ENCODE data around the gene PFN1. TPM values are rescaled to one million over a fixed set of nuclear protein-coding genes. Genes with fewer than 3 reads are reported as not detected.
A peak's percentile ranks its signal among the peaks of the same experiment; 100 is the strongest.

The PFN1 gene
- total and polyA plus RNA-seq, 2 donors (not counting 3 experiments of a cell fraction or from before 2014, with no cell fraction given), result 1,191 to 1,577 TPM

- dilution Hi-C loops (cut with MboI; ENCODE audit: extremely low pct_ligation_motif_present, low sequenced_read_pairs), result no loop called here
- peak; percentile 93 for FAIRE-seq
- no TSS peak for BruUV-seq (replicated peaks)
- POLR2A ChIA-PET, result no interaction called here
- TF ChIP-seq CTCF (IDR thresholded peaks at IDR 0.05; ENCODE audit: extremely low read depth in 1 of 2, insufficient read depth in 1 of 2, low read depth in 1 of 2, low read length in 2 of 2) (peak; percentile 47 to 58), EZH2 (IDR thresholded peaks at IDR 0.05; ENCODE audit: borderline replicate concordance, low read depth, low read length, severe bottlenecking) (no peak)
- DNase-seq (ENCODE audit: low read depth, low spot score), result peak; percentile 64
- H3K9me1 ChIP-seq (replicated peaks; ENCODE audit: control insufficient read depth, extremely low read depth, insufficient read depth, low read length), result no peaks in the 10 kb centered on the region
- CTCF ChIA-PET, result interaction anchor here (0.6 to 3.0 kb wide), 11 partner anchors 9 to 82 kb away, joined by 3 to 20 read pairs (median 4); partner anchors contain the start of genes INCA1, KIF1C and SPAG7
- no peaks in the 10 kb centered on the region for H4K20me1 ChIP-seq (replicated peaks; ENCODE audit: control insufficient read depth, extremely low read depth, insufficient read depth, low read length)
- H3K79me2 ChIP-seq (ENCODE audit: control insufficient read depth, insufficient read depth, low read length), result peaks cover 10% of the 10 kb centered on the region
- H3K27me3 ChIP-seq (ENCODE audit: control insufficient read depth in 2 of 2, insufficient read depth in 2 of 2, low read length in 2 of 2), result no peaks in the 10 kb centered on the region
- H3K9me3 ChIP-seq (replicated peaks; ENCODE audit: control insufficient read depth, insufficient read depth, low read length), result no peaks in the 10 kb centered on the region
- intact Hi-C loops (cut with micrococcal nuclease), result loop anchor here (1.0 kb wide), 1 partner anchor 82 kb away; no protein-coding TSS in a partner anchor
- H2AFZ ChIP-seq (ENCODE audit: low read depth, low read length), result no peak overlapping the region
- peaks cover 8% of the 10 kb centered on the region for H3K4me1 ChIP-seq (ENCODE audit: control insufficient read depth, extremely low read depth, insufficient read depth, low read length)
- no peak overlapping the region for H3K27ac ChIP-seq (ENCODE audit: insufficient read depth, low read depth, low read length)
- H3K4me2 ChIP-seq (ENCODE audit: insufficient read depth, low read length), result no peak overlapping the region
- H3K9ac ChIP-seq (replicated peaks; ENCODE audit: extremely low read depth, insufficient read depth, low read length), result no peak overlapping the region
- no peak overlapping the region for H3K4me3 ChIP-seq (replicated peaks in 1 of 3; ENCODE audit: insufficient read depth in 1 of 3, low read depth in 1 of 3, low read length in 3 of 3)
- H3K36me3 ChIP-seq (ENCODE audit: control insufficient read depth in 2 of 2, extremely low read depth in 1 of 2, insufficient read depth in 2 of 2, low read length in 2 of 2), result peaks cover 21 to 48% of the 10 kb centered on the region in 2 experiments
These were observed 32.4 kb upstream of the PFN1 start for GRCh38 chr17:4980644-4981216.

DNA sequence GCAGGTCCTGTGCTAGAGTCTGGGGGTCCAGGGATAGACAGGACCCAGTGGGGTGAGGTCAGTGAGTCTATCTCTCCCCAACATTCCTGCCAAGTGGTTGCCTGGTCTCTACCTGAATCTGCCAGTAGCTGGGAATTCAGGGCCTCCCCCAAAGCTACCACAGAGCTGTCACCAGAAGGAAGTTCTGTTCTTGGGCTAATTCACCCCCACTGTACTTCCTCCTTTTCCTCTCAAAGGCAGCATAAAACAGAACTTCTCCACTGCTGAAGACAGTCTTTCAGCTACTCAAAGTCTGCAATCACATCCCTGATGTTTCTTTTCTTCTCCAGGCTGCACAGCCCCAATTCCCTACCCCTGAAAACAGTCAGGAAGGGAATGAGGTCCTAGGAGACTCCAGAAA lies 30.4 kb upstream of the PFN1 start:
- FAIRE-seq, result no peak
- no peaks in the 10 kb centered on the region for H4K20me1 ChIP-seq (replicated peaks; ENCODE audit: control insufficient read depth, extremely low read depth, insufficient read depth, low read length)
- intact Hi-C loops (cut with micrococcal nuclease), result no loop called here
- no peaks in the 10 kb centered on the region for H3K79me2 ChIP-seq (ENCODE audit: control insufficient read depth, insufficient read depth, low read length)
- no peaks in the 10 kb centered on the region for H3K9me3 ChIP-seq (replicated peaks; ENCODE audit: control insufficient read depth, insufficient read depth, low read length)
- CTCF ChIA-PET, result interaction anchor here (1.3 to 3.0 kb wide), 3 partner anchors 9 to 70 kb away, joined by 6 to 14 read pairs (median 10); partner anchors contain the start of gene CAMTA2
- BruUV-seq (replicated peaks), result no TSS peak
- peaks cover 19 to 54% of the 10 kb centered on the region in 2 experiments for H3K36me3 ChIP-seq (ENCODE audit: control insufficient read depth in 2 of 2, extremely low read depth in 1 of 2, insufficient read depth in 2 of 2, low read length in 2 of 2)
- no peak for DNase-seq (ENCODE audit: low read depth, low spot score)
- no peak overlapping the region for H3K9ac ChIP-seq (replicated peaks; ENCODE audit: extremely low read depth, insufficient read depth, low read length)
- peaks cover 6% of the 10 kb centered on the region for H3K4me1 ChIP-seq (ENCODE audit: control insufficient read depth, extremely low read depth, insufficient read depth, low read length)
- dilution Hi-C loops (cut with MboI; ENCODE audit: extremely low pct_ligation_motif_present, low sequenced_read_pairs), result no loop called here
- POLR2A ChIA-PET, result no interaction called here
- H3K9me1 ChIP-seq (replicated peaks; ENCODE audit: control insufficient read depth, extremely low read depth, insufficient read depth, low read length), result no peaks in the 10 kb centered on the region
- H3K4me2 ChIP-seq (ENCODE audit: insufficient read depth, low read length), result no peak overlapping the region
- no peak overlapping the region for H3K27ac ChIP-seq (ENCODE audit: insufficient read depth, low read depth, low read length)
- H2AFZ ChIP-seq (ENCODE audit: low read depth, low read length), result no peak overlapping the region
- TF ChIP-seq EZH2 (IDR thresholded peaks at IDR 0.05; ENCODE audit: borderline replicate concordance, low read depth, low read length, severe bottlenecking), result no peak
- no peak for TF ChIP-seq FOS (IDR thresholded peaks at IDR 0.05; ENCODE audit: borderline replicate concordance, insufficient read depth, low read length)
- TF ChIP-seq GATA2 (IDR thresholded peaks at IDR 0.05; ENCODE audit: insufficient read depth, insufficient read length, low read depth, low read length), result no peak
- no peak for TF ChIP-seq POLR2A (IDR thresholded peaks at IDR 0.05; ENCODE audit: low read depth, low read length)
- H3K4me3 ChIP-seq (replicated peaks in 1 of 3; ENCODE audit: insufficient read depth in 1 of 3, low read depth in 1 of 3, low read length in 3 of 3), result no peak overlapping the region
- no peaks in the 10 kb centered on the region for H3K27me3 ChIP-seq (ENCODE audit: control insufficient read depth in 2 of 2, insufficient read depth in 2 of 2, low read length in 2 of 2)

Data from endothelial cell of umbilical vein (primary cell).